Measurements from ENCODE around the gene CDH8. TPM values are rescaled to one million over a fixed set of nuclear protein-coding genes. Genes with fewer than 3 reads are reported as not detected.

CDH8 gene
- total and polyA plus RNA-seq, 2 donors (not counting 1 experiment from before 2014, with no cell fraction given), result not detected

DNA sequence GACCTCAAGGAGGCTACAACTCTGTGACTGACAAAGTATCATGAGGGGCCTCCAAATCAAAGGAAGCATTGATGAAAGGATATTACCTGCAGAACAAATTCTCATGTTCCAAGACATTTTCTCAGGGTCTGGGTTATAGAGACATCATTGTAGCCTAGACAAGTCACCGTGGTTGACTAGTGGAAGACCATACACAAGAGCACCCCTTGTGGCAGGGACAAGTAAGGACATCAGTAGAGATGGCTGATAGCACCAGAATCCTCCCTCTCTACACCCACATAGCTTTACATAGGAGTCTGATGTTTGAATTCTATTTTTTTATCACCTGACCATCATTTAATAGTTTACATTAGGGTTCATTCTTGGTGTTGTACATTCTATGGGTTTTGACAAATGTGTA lies 32.5 kb upstream of the CDH8 start:
- Histone ChIP-seq H3K36me3 (replicated peaks in 1 of 2; ENCODE audit: control extremely low read depth in 1 of 2, control insufficient read depth in 1 of 2, extremely low read depth in 1 of 2, insufficient read depth in 2 of 2, low read length in 1 of 2) (no peaks in the 10 kb centered on the region), H3K27ac (ENCODE audit: low read length in 2 of 2) (no peak overlapping the region), H4K20me1 (ENCODE audit: control insufficient read depth, insufficient read depth, low read length, poor library complexity, severe bottlenecking) (no peaks in the 10 kb centered on the region), H3K9me3 (ENCODE audit: control extremely low read depth in 1 of 3, control insufficient read depth in 2 of 3, insufficient read depth in 1 of 3, low read length in 2 of 3) (peaks cover 0 to 4% (median 0%) of the 10 kb centered on the region in 3 donors), H3K4me1 (ENCODE audit: control insufficient read depth in 2 of 2, insufficient read depth in 2 of 2, low read length in 2 of 2) (no peaks in the 10 kb centered on the region), H3K4me2 (replicated peaks; ENCODE audit: low read depth, low read length, poor library complexity, severe bottlenecking) (no peak overlapping the region), H3K27me3 (replicated peaks in 1 of 4; ENCODE audit: control extremely low read depth in 1 of 4, control insufficient read depth in 3 of 4, insufficient read depth in 4 of 4, low read length in 3 of 4) (no peaks in the 10 kb centered on the region), H3K79me2 (ENCODE audit: control insufficient read depth, insufficient read depth, low read length) (no peaks in the 10 kb centered on the region), H2AFZ (ENCODE audit: insufficient read depth, low read depth, low read length, poor library complexity, severe bottlenecking) (no peak overlapping the region), H3K4me3 (ENCODE audit: control extremely low read depth in 1 of 5, extremely low read depth in 1 of 5, insufficient read depth in 1 of 5, low read depth in 2 of 5, low read length in 4 of 5) (no peak overlapping the region), H3K9ac (ENCODE audit: low read length) (no peak overlapping the region)
- ChIA-PET CTCF (no interaction called here), POLR2A (no interaction called here)
- intact Hi-C loops (cut with micrococcal nuclease), result no loop called here
- peaks cover 3% of the 10 kb centered on the region for H3K9me3 Mint-ChIP-seq (ENCODE audit: insufficient read depth)
- no peaks in the 10 kb centered on the region for H3K27me3 Mint-ChIP-seq
- no CpG with 5 or more reads among the region's 1 CpG for WGBS (ENCODE audit: insufficient coverage)
- no peak for TF ChIP-seq EZH2 (IDR thresholded peaks at IDR 0.05; ENCODE audit: borderline replicate concordance, insufficient read depth, low read depth, low read length, poor library complexity, severe bottlenecking)
- TF ChIP-seq, protein P1, sequence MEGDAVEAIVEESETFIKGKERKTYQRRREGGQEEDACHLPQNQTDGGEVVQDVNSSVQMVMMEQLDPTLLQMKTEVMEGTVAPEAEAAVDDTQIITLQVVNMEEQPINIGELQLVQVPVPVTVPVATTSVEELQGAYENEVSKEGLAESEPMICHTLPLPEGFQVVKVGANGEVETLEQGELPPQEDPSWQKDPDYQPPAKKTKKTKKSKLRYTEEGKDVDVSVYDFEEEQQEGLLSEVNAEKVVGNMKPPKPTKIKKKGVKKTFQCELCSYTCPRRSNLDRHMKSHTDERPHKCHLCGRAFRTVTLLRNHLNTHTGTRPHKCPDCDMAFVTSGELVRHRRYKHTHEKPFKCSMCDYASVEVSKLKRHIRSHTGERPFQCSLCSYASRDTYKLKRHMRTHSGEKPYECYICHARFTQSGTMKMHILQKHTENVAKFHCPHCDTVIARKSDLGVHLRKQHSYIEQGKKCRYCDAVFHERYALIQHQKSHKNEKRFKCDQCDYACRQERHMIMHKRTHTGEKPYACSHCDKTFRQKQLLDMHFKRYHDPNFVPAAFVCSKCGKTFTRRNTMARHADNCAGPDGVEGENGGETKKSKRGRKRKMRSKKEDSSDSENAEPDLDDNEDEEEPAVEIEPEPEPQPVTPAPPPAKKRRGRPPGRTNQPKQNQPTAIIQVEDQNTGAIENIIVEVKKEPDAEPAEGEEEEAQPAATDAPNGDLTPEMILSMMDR (IDR thresholded peaks at IDR 0.05), result no peak
- no peak overlapping the region for H3K4me3 Mint-ChIP-seq
- ATAC-seq (ENCODE audit: low read depth) (no peak), DNase-seq (no peak)
- no peak overlapping the region for H3K27ac Mint-ChIP-seq
- H3K4me1 Mint-ChIP-seq, result no peaks in the 10 kb centered on the region

DNA sequence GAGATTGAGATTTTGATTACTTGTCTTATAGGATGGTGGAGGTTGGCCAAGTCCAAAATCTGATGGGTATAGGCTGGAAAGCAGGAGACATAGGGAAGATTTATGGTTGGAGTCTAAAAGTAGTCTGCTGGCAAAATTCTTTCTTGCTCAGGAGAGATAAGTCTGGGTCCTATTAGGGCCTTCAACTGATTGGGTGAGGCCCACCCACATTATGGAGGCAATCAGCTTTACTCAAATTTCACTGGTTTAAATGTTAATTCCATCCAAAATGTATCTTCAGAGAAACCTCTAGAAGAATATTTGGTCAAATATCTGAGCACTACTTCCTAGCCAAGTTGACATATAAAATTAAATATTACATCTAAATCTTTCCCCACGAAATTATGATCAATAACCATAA lies 31.7 kb upstream of the CDH8 start:
- Mint-ChIP-seq H3K27ac (no peak overlapping the region), H3K4me1 (no peaks in the 10 kb centered on the region), H3K27me3 (no peaks in the 10 kb centered on the region), H3K4me3 (no peak overlapping the region), H3K9me3 (ENCODE audit: insufficient read depth) (peaks cover 3% of the 10 kb centered on the region)
- Histone ChIP-seq H3K36me3 (replicated peaks in 1 of 2; ENCODE audit: control extremely low read depth in 1 of 2, control insufficient read depth in 1 of 2, extremely low read depth in 1 of 2, insufficient read depth in 2 of 2, low read length in 1 of 2) (no peaks in the 10 kb centered on the region), H3K4me1 (ENCODE audit: control insufficient read depth in 2 of 2, insufficient read depth in 2 of 2, low read length in 2 of 2) (no peaks in the 10 kb centered on the region), H3K27ac (ENCODE audit: low read length in 2 of 2) (no peak overlapping the region), H3K9me3 (ENCODE audit: control extremely low read depth in 1 of 3, control insufficient read depth in 2 of 3, insufficient read depth in 1 of 3, low read length in 2 of 3) (peaks cover 0 to 4% (median 0%) of the 10 kb centered on the region in 3 donors), H4K20me1 (ENCODE audit: control insufficient read depth, insufficient read depth, low read length, poor library complexity, severe bottlenecking) (no peaks in the 10 kb centered on the region), H3K4me2 (replicated peaks; ENCODE audit: low read depth, low read length, poor library complexity, severe bottlenecking) (no peak overlapping the region), H3K4me3 (ENCODE audit: control extremely low read depth in 1 of 5, extremely low read depth in 1 of 5, insufficient read depth in 1 of 5, low read depth in 2 of 5, low read length in 4 of 5) (no peak overlapping the region), H2AFZ (ENCODE audit: insufficient read depth, low read depth, low read length, poor library complexity, severe bottlenecking) (no peak overlapping the region), H3K27me3 (replicated peaks in 1 of 4; ENCODE audit: control extremely low read depth in 1 of 4, control insufficient read depth in 3 of 4, insufficient read depth in 4 of 4, low read length in 3 of 4) (no peaks in the 10 kb centered on the region), H3K9ac (ENCODE audit: low read length) (no peak overlapping the region), H3K79me2 (ENCODE audit: control insufficient read depth, insufficient read depth, low read length) (no peaks in the 10 kb centered on the region)
- ChIA-PET POLR2A (no interaction called here), CTCF (no interaction called here)
- ATAC-seq (ENCODE audit: low read depth) (no peak), DNase-seq (no peak)
- TF ChIP-seq, protein P1 (IDR thresholded peaks at IDR 0.05), result no peak
- no peak for TF ChIP-seq EZH2 (IDR thresholded peaks at IDR 0.05; ENCODE audit: borderline replicate concordance, insufficient read depth, low read depth, low read length, poor library complexity, severe bottlenecking)
- intact Hi-C loops (cut with micrococcal nuclease), result no loop called here
- WGBS (ENCODE audit: insufficient coverage), result no CpG with 5 or more reads among the region's 1 CpG
